ENCODE results near the gene LUZP1.
"Not testable (repeated sequence)": the region's sequence is repeated elsewhere in the genome, so short reads cannot be mapped to it uniquely, and the experiment has no call there.

LUZP1 gene

GRCh38 chr1:23168445-23169194, at the start of gene LUZP1:
LUZP1 (minus strand) TSS chr1:23168856.
- in situ Hi-C loops (cut with HindIII; ENCODE audit: low sequenced_read_pairs), result no loop called here

DNA sequence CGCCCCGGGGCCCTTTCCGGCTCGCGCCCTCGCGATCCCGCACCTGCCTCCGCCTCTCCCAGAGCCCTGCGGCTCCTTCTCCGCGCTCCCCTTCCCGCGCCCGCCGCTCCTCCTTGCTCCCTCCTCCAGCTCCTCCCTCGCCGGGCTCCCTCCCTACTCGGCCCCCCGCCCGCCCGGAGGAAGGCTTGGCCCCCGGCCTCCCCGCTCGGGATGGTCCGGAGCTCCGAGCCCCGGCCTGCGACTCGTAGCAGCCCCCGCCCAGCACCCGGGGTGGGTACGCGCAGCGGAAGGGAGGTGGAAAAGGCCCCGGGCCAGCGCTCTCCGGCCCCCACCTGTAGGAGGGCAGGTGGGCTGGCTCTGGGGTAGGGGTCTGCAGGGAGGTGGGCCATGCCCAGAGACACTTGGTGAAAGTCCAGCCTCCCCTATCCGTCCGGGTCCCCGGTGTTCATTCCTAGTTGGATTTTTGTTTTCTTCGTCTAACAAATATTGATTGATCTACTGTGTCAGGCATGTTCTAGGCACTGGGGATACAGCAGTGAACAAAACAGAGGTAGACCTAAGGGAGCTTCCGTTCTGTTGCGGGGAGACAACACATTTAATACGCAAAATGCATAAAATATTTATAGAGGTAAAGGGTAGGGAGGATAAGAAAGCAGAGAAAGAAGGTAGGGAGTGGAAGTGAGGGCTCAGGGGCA, 48.9 kb upstream of the LUZP1 start, which contains the start of gene HTR1D:
Gene HTR1D, minus strand, starts transcription at position 82 of the 695 bp plus-strand sequence. CDS start 23,283 bp downstream, outside the sequence.
- in situ Hi-C loops (cut with HindIII; ENCODE audit: low sequenced_read_pairs), result no loop called here

DNA sequence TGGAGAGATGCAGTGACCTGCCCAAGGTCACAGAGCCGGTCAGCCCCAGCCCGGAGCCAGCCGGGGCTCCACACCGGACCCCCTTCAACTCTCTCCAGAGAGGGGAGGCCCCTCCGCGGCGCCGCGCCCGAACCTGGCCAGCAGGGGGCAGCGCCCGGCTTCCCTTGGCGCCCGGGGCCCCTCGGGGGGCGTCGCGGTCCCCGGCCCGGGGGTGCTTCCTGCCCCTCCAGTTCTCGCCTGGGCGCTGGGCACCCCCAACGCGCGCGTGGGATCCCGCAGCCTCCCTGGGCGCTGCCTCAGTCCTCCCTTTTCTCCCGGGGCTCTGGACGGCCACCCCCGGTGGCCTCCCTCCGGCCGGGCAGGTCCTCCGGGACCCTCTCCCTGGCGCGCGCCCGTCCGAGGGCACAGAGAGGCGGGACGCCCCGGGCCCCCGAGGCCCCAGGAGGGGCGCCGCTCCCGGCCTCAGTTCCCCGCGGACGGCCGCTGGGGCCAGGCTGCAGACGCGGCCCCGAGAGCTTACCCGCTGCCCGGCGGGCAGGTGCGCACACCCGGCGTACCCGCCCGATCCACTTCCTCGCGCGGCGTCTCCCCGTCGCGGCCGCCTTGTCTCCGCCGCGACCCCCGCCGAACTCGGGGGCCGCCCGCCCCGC, 48.2 kb upstream of the LUZP1 start:
- in situ Hi-C loops (cut with HindIII; ENCODE audit: low sequenced_read_pairs), result no loop called here

DNA sequence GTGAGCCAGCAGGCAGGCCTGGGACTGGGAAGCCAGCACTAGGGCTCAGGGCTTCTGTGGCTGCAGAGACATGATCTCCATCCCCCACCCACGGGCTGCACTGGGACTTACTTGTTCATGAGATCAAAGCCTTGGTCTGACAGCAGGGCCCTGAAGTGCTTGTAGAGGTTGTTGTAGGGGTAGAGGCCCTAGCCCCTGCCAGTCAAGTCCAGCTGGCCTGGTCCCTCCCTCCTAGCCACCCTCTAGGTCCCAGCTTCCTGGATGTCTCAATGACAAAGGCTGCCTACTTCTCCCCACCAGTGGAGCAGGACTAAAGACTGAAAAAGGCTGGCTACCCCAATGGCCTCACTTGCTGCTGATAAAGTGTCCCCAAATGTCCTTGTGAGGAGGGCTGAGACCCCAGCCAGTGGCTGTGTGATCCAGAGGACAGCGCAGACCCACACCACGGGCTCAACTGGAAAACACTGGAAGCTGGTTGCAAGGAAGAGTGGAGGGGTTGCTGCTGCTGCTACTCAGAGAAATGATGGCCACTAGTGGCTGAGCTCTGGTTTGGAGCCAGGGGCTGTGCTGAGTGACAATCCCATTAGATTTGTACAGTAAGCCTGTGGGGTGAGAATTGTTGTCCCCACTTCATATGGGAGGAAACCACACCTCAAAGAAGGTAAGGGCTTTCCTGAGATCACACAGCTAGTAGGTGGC, 47.2 kb upstream of the LUZP1 start:
- in situ Hi-C loops (cut with HindIII; ENCODE audit: low sequenced_read_pairs), result no loop called here

- in situ Hi-C loops (cut with HindIII; ENCODE audit: low sequenced_read_pairs), result no loop called here
Observed at GRCh38 chr1:23215291-23215690, 46.6 kb upstream of the LUZP1 start.

DNA sequence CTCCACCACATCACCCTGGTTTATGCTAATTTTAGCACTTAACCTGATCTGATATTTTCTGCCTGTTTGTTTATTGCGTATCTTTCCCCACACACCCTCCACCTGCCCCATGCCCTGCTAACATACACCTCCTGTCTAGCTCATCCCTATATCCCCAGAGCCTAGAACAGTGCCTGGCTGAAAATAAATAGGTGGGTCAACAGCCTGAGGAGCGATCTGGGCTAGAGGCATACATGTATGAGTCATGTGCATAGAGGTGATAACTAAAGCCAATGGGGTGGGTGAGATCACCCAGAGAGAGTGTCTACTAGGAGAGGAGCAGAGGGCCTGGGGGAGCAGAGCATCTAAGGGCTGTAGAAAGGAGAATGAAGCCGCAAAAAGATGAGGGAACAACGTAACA, 46.0 kb upstream of the LUZP1 start:
- in situ Hi-C loops (cut with HindIII; ENCODE audit: low sequenced_read_pairs), result no loop called here

DNA sequence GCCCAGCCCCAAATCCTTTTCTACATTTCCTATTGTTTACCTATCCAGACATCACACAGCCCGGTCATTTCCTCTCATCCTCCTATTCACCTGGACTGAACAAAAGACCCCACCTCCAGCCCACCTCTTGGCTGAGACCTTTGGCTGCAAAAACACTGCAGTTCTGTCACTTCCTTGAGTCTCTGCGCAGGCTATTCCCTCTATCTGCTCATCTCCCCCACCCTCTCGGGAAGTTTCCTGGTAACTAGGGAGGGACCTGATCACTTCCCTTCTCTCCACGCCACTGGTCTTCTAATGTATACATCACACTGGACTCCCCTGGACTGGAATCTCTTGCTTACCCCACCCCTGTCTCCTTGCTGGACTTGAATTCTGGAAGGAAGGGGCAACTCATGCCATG, 43.3 kb upstream of the LUZP1 start:
- in situ Hi-C loops (cut with HindIII; ENCODE audit: low sequenced_read_pairs), result no loop called here

- in situ Hi-C loops (cut with HindIII; ENCODE audit: low sequenced_read_pairs), result no loop called here
Observed at GRCh38 chr1:23210963-23211362, 42.3 kb upstream of the LUZP1 start.

DNA sequence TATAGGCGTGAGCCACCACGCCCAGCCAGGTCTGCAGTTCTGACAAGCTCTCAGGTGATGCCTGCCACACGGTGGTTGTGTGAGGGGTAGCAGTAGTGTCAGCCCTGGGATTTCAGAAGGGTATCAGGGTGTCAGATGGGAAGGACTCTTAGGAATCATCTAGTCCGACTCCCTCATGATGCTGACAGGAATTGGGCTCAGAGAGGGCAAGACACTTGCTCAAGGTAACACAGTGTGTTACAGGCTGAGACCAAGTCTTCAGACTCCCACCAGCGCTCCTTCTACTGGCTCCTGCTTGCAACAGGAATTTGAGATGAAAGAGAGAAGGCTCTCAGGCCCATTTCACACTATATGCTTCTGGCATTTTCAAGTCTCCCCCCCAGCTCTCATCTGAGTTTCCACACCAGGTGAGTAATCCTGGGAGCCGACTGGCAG, 41.7 kb upstream of the LUZP1 start:
- in situ Hi-C loops (cut with HindIII; ENCODE audit: low sequenced_read_pairs), result no loop called here

DNA sequence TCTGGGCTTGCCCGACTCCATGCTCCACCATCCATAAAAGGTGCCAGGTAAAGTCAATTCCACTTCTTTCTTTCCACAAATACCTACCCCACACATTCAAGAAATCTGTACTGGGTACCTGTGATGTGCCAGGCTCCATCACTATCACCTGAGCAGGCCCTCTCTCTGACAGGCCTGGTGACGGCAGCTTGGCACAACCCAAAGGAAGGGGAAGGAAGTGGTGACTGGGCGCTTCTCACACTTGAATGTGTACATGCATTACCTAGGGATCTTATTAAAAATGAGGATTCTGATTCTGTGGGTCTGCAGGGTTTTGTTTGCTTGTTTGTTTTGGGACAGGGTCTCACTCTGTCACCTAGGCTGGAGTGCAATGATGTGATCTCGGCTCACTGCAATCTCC, 41.1 kb upstream of the LUZP1 start:
- in situ Hi-C loops (cut with HindIII; ENCODE audit: low sequenced_read_pairs), result no loop called here

DNA sequence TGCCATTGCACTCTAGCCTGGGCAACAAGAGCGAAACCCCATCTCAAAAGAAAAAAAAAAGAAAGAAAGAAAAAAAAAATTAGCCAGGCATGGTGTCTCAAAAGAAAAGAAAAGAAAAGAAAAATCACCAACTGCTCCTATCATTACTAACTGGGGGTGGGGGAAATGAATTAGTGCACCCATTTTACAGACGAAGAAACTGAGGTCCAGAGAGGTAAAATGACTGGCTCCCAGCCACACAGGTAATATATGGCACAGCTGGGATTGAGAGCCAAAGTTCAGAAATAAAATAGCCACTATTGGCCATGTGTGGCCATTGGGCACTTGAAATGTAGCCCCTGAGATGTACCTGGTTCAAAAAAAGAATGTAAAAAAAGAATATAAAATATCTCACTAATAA, 39.9 kb upstream of the LUZP1 start:
- in situ Hi-C loops (cut with HindIII; ENCODE audit: low sequenced_read_pairs), result no loop called here

GRCh38 chr1:23207733-23208132, 39.1 kb upstream of the LUZP1 start:
- in situ Hi-C loops (cut with HindIII; ENCODE audit: low sequenced_read_pairs), result not testable (repeated sequence)

GRCh38 chr1:23202263-23202749, 33.6 kb upstream of the LUZP1 start:
- in situ Hi-C loops (cut with HindIII; ENCODE audit: low sequenced_read_pairs), result no loop called here

DNA sequence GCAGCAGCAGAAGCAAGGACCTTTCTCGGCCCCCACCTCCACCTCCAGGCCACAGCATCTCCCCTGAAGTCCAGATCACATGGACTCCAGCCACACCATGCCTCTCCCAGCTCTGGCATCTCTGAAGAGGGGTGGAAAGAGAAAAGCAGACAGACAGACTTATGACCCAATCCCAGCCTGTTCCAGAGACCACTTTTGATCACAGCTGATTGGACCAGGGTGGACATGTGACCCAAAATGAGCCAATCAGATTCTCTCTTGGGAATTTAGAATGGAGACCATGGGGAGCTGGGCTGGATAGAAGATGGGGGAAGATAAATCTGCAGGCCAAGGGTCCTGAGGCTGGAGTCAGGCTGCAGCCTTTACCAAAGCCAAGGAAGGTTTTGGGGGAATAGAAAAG, 32.2 kb upstream of the LUZP1 start:
- in situ Hi-C loops (cut with HindIII; ENCODE audit: low sequenced_read_pairs), result no loop called here

DNA sequence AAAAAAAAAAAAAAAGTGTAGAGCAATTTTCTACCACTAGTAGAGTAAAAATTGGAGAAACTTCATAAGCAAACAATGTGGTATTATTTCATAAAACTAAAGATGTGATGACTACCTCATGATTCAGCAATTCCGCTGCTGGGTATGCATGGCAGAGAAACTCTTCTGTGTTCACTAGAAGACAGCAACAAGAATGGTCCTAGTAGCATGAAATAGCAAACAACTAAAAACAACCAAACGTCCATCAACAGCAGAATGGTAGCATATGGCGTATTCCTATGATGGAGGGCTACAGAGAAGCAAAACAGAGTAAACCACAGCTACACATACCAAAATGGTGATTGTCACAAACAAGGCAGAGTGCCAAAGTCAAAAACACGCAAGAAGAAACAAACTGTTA, 29.7 kb upstream of the LUZP1 start:
- in situ Hi-C loops (cut with HindIII; ENCODE audit: low sequenced_read_pairs), result no loop called here

GRCh38 chr1:23196627-23197328, 28.1 kb upstream of the LUZP1 start:
- in situ Hi-C loops (cut with HindIII; ENCODE audit: low sequenced_read_pairs), result no loop called here

DNA sequence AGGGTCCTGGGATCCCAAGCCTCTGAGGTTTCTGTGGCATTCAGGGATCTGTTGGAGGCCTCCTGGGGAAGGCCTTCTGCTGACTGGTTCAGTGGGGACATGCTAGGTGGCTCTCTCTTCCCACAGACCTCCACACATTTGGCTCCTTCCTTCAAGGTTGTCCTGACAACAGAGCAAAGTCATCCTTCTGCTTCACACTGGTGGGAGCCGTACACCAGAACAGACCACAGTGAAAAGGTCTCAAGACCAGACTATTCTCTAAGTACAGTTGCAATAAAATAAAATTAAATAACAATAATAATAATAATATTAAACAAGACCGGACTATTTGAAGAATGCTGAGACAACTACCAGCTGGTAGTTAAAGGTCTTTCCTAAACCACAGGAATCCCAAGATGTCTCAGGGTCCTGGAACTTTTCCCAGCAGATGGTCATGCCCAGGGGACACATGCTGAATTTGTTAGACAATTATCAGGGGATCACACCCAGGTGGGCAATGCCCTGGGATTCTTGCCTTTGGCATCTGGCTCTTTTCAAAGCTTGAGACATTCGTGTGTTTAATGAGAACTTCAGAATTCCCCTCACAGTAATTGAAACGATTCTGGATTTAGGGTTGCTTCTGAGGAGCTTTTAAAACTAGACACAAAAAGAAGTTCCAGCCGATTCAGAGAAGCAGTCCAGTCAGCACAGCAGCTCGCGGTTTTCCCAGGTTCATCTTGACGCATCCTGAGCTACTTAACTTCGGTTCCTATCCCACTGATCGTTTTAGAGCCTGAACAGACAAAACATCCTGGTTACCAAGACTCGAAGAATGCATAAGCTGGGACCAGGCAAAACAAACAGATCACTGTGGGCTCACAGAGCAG, 25.7 kb upstream of the LUZP1 start:
- in situ Hi-C loops (cut with HindIII; ENCODE audit: low sequenced_read_pairs), result loop anchor here (5.0 kb wide), 1 partner anchor 68 kb away; no protein-coding TSS in a partner anchor

- in situ Hi-C loops (cut with HindIII; ENCODE audit: low sequenced_read_pairs), result loop anchor here (5.0 kb wide), 1 partner anchor 69 kb away; no protein-coding TSS in a partner anchor
Observed at GRCh38 chr1:23193391-23194118, 24.9 kb upstream of the LUZP1 start.

- in situ Hi-C loops (cut with HindIII; ENCODE audit: low sequenced_read_pairs), result loop anchor here (5.0 kb wide), 1 partner anchor 71 kb away; no protein-coding TSS in a partner anchor
Observed at GRCh38 chr1:23191199-23191598, 22.5 kb upstream of the LUZP1 start.

All from DLD1 (cell line).